GM21423 (cell line): ENCODE measurements around the gene KCNJ11.

Experiments used
- ATAC-seq: cut with Tn5 transposase; IDR thresholded peaks from one replicate; pipeline ENCODE4 v1.9.1; 2021; ENCODE audit warnings: mild to moderate bottlenecking, moderate library complexity; ENCODE audit not compliant: unreplicated experiment

Gene KCNJ11

DNA sequence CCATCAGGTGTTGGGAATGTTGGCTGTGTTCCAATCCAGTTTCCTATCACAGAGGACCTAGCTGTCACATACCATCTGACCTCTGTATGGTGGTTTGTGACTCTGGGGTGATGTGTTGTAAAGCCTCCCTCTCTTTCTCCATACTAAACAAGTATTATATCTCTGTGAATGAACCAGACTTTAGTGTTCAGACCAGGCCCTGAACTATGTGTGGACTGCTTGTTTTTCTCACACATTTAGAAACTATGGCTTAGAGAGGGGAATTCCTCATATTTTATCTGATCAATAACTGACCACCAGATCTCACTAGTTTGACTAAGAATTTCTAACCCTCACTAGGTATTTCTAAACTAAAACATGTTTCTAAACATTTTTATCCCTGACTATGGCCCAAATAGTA, 19.4 kb downstream of the KCNJ11 start:
- no peak for ATAC-seq

DNA sequence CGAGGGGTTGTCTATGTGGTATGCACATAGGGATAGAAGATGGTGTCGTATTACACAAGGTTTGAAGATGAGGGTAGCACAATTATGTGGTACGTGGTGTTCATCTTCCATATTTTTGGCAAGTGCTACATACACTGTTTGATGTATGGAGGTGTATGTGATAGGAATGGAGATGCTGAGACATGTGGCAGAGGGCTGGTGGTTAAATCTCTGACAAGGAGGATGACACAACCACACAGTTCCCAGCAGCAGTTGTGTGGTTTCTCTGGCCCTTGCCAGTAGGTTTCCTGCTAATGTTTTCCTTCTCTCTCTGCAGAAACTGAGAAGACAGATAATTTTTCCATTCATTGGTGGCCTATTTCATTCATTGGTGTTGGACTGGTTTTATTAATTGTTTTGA, 19.9 kb downstream of the KCNJ11 start:
- ATAC-seq: no peak

DNA sequence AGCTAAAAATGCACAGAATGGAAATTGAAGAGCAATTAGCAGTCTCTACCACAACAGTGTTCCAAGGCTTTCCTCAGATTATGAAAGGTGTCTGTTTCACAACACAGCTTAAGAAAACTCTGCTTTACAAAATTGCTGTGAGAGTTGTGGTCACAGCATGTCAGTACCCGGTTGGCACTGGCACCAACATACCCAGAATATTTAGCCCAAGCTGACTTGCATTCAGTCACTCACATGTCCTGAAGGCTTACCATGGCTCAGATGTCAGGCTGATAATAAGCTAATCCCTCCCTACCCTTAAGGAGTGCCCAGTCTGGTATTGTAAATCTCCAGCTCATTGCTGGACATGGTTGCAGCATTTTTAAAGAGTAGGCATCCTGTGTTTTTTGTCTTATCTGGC, 22.0 kb downstream of the KCNJ11 start:
- no peak for ATAC-seq

DNA sequence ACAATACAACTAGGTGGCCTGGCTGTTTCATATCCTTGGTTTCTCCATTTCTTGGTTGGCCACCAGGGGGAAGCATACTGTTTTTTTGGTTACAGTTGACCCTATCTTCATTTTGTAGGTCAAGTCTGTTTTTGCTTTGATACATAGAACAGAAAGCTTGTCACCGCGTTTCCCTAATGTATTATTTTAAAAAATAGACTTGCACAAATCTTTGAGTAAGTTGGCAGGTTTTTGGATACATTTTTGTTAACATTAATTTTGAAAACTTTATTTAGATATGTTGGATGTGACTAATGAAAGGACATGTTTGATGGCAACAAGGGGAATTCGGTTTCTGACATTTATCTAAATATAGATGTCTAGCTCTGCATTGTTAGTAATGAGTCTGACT, 33.9 kb downstream of the KCNJ11 start:
- no peak for ATAC-seq

DNA sequence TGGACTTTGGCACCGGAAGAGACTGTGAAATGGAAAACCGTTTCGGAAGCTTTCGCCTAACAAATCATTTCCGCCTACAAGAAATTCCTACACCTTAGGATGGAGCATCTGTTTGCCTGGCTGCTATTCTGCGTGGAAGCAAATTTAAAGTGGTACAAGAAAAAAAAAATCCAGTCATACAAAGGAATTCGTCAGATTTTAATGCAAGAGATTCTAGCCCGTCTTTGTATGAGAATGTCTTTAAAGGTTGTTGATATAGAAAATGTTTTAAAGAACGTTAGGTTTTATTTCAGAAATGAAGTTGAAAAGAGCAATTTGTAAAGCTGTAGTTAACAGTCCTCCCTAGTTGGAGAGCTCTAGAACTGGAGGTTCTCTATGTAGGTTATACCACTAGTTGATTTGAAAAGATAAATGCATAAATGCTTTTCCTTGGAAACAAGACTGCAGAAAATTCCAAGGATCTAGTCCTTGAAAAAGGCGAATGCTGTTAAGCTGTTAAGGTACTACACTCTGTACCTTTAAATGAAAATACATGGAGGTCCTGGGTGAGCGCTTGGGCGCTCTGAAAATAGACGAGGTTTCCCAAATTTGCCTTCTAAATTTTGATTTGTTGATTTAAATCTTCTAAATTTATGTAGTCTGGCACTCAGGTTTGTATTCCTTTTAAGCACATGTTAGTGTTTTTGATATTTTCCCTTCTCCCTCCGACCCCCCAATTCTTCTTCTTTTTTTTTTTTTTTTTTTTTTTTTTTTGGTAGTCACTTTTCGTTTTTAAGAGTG, 34.4 kb downstream of the KCNJ11 start:
- ATAC-seq: no peak

DNA sequence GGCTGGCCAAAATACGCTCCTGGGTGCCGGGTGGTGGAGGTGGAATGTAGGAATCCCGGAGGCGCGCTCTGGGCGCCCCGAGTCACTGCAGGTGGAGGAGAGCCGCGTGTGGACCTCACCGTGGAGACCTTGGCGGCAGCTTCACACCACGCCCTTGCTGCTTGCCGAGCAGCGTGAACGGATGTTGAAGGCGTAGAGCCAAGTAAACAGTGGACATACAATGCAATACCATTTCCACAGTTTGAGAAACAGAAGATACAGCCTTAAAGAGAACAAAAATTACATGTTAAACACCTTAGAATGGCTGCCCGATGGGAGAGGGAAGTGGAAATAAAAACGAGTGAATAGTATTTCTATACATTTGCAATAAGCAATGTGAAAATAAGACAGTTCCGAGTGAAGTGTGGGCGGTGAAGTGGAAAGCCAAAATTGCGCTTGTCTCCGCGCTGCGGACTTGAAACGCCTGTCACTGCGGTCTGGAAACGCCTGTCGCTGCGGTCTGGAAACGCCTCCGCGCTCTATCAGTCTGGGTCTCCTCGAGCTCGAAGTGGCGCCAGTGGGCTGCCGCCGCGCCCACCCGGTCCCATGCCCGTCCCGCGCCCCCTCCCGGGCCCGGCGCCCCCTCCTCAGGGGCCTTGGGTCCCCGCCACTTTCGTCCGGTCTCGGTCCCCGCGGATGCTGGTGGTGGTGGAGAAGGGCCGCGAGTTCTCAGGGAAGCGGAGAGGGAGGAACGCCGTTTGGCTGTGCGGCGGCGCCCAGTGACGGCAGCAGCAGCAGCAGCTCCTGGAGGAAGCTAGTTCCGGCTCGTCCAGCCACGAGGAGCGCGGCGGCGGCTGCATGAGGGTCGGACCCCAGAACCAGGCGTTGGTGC, 35.3 kb downstream of the KCNJ11 start:
- no peak for ATAC-seq

DNA sequence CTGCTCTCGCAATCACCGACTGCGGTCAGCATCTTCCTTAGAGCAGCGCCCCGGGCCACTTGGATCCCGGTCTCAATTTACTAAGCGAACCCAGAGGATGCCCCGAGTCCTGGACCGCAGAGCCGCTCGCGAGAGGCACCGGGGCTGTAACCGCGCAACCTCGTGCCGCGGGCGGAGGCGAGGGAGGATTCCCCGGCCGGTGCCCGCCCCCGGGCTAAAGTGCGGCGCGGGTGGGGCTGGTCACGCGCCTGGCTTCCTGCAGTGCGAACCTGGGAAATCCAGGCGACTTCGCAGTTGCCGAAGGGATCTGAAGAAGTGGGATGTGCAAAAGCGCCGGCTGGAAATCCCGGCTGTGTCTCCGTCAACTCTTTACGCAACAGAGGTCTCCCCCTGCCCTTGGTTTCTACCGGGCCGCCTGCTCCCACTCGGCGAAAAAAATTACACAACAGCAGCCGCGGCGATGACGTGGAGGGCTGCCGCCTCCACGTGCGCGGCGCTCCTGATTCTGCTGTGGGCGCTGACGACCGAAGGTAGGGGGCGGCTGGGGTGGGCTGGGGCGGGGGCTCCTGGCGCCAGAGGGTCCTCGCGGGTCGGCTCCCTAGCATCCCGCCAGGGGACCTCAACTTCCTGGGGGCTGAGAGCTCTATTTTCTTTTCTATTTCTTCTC, 36.8 kb downstream of the KCNJ11 start, which contains the start of gene NCR3LG1:
Gene NCR3LG1 (plus strand): TSS at position 291 of the 667 bp plus-strand sequence. CDS start 170 bp downstream, at position 461.
- no peak for ATAC-seq

DNA sequence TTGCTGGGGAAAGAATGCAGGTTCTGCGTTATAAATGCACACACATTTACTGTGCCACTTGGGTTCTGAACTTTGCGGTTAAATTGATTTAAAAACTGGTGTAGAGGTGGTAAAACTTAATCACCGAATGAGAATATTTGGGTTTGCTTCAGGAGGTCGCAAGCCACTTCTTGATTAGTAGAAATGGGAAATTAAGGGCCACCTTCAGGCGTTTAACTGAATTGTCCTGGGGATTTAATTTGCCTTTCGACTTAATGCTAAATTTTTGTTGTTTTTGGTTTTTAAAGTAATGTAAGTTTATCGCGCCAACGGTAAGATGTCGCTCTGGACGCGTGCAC, 37.3 kb downstream of the KCNJ11 start:
- ATAC-seq: no peak

DNA sequence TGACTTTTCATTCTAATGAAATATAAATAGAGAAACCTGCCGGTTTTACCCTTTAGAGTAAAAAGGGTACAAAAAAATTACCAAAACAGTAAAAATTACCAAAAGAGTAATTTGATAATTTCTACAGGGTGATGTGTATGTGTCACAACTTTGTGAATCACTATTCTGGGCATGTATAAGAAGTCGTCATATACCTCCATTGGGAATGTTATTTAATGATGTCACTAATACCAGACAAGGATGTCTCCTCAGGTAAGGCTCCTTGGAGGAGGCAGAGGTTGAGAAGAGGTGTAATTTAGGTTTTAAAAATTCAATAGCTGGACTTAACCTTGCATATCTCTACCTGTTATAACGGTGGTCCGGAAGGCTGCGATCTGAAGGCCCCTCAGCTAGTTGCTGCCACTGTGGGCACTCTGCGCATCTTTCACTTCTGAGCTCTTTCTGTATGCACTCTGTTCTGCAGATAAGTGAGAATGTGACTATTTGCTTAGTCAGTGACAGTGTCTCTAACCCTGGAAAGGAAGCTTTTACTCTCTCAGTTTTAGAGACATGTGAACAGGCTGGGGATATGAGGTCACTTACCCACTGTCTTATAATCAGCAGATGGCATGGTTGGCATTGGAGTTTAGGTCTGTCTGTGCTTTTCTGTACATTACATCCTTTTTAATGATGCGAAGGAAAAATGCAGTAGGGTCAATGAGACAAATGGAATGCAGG, 37.8 kb downstream of the KCNJ11 start:
- no peak for ATAC-seq

DNA sequence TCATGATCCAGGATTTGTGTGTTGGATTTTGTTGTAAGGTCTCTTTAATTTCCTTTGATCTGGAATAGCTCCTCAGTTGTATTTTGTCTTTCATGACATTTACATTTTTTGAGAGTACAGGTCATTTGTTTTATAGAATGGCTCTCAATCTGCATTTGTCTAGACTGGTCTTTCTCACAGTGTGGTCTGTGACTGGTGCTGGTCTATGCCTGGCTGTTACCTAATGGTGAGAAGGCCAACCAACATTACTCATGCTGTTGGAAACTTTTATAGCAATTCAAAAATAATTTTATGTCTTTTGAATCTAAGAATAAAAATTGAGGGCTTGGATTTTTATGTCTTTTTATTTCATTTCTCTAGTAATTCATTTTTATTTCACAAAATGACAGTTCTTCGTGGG, 40.8 kb downstream of the KCNJ11 start:
- ATAC-seq: no peak

DNA sequence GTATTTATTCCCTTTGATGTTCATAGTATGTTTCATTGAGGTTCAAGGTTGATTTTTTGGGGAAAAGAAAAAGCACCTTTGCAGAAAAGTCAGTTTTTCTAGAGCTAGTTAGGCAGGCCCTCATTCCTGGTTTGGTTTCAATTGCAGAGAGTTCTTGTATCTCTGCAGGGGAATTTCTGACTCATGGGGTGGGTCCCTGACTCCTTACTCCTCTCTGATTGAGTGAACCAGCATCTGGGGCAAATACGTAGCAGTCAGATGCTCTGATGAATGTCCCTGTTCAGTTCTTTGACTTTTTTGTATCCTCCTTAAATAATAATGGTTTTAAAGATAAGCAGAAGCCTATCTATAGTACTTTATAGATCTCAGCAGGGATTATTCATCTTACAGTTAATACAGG, 44.6 kb downstream of the KCNJ11 start:
- ATAC-seq: no peak

DNA sequence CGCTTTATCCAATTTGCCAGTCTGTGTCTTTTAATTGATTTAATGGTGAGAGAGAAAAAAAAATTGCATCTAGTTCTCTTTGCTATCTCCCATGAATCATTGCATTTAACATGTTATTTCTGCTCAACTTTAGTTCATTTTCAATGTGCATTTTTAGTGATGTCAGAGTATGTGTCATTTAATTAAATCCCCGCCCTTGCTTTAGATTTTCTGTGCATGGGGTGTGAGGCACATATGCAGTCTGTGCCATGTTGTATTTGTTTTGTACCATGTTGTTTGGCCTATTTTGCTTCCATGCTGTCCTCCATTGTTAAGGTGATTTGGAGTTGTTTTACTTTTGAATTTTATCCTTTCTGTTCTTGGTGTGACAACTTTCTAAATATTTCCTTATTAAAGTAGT, 45.2 kb downstream of the KCNJ11 start:
- no peak for ATAC-seq
